Ovary (tissue), 3 donors: Measurements from ENCODE around the gene TMEM150B.

Experiments used
- POLR2A ChIP-seq: fragments of 450-650 bp; IDR thresholded peaks from one replicate; pipeline ENCODE4 v1.6.1; 2017; ENCODE audit warnings: antibody characterized with exemption, mild to moderate bottlenecking, moderate library complexity
- TF ChIP-seq, protein P1 (sequence below), 3 donors: fragments of 450-650 bp in 2 of 3; fragments of 200-600 bp in 1 of 3; IDR thresholded peaks; one replicate each; pipeline versions ENCODE4 v1.5.1 to v1.8.0; 2016 to 2022; ENCODE audit warnings: antibody characterized with exemption in 3 of 3, mild to moderate bottlenecking in 1 of 3
- donor health status: DM: no; HTN: no; CAD: no.

DNA sequence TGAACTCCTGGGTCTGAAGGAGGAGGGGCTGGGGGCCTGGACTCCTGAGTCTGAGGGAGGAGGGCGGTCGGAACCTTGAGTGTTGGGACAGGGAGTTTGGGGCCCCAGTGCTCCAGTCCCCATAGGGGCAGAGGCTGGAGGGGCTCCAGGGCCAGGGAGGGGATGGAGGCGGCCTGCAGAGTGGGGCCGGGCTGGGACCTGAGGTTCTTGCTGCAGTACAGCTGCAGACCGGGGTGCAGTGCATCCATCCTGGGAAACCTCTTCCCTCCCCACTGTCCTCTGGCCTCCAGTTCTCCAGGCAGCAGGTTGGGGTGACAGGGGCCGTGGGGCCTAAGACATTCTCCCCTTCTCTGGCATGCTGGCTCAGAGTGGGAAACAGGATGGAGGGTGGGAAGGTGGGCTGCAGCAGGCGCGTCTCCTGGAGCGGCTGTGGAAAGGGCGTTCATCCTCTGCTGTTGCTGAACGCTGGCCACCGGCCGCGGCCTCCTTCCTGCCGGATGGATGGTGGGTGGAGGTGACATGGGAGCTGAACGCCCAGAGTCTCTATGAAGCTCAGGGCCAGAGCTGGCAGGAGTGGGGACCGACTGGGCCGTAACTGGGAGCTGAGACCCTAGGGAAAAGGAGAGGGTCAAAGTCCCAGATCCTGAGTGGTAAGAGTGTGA is 39.8 kb downstream of the TMEM150B start:
- TF ChIP-seq, protein P1, sequence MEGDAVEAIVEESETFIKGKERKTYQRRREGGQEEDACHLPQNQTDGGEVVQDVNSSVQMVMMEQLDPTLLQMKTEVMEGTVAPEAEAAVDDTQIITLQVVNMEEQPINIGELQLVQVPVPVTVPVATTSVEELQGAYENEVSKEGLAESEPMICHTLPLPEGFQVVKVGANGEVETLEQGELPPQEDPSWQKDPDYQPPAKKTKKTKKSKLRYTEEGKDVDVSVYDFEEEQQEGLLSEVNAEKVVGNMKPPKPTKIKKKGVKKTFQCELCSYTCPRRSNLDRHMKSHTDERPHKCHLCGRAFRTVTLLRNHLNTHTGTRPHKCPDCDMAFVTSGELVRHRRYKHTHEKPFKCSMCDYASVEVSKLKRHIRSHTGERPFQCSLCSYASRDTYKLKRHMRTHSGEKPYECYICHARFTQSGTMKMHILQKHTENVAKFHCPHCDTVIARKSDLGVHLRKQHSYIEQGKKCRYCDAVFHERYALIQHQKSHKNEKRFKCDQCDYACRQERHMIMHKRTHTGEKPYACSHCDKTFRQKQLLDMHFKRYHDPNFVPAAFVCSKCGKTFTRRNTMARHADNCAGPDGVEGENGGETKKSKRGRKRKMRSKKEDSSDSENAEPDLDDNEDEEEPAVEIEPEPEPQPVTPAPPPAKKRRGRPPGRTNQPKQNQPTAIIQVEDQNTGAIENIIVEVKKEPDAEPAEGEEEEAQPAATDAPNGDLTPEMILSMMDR (IDR thresholded peaks at IDR 0.05), result no peak
- no peak for TF ChIP-seq POLR2A
